Measurements from ENCODE around the gene HOXA1.
"Not testable (repeated sequence)": the region's sequence is repeated elsewhere in the genome, so short reads cannot be mapped to it uniquely, and the experiment has no call there.

The HOXA1 gene

DNA sequence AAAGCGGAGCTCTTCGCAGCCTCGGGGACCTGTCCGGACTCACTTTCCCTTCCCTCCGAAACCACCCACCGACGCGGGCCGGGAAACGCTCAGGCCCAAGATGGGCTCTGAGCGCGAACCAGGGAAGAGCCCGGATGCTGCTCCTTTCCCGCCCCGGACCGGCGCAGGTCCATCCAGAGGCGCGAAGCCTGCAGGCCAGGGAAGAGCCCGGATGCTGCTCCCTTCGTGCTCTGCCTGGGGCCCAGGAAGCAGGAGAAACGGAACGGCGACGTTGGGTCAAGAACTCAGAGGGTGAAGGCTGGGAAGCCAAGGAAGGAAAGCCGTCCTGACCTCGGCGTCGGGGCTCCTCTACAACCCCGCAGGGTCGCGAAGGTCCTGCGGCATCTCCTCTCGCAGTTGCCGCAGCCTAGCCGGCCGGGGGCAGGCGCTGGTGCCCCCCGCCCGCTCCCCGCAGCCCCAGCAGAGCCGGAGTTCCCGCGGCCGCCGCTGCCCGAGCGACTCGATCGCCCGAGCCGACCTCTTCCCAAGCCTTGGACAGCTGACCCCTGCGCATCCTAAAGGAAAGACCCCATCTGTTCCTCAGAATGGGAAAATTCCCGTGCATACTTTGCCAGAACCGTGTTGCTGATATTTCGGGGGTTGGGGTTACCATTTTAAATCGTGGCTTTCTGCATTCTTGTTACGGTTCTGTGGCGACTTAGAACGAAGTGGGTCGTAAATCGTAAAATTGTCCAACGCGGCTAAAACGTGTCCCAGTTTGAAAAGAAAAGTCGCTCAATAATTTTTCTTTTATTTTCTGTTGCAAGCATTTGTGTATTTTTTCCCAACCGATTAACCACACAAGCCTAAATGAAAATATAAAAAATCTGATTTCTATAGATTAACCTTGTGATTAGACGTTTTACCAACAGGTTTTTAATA lies 7.5 kb downstream of the HOXA1 start:
- no peak for DNase-seq

DNA sequence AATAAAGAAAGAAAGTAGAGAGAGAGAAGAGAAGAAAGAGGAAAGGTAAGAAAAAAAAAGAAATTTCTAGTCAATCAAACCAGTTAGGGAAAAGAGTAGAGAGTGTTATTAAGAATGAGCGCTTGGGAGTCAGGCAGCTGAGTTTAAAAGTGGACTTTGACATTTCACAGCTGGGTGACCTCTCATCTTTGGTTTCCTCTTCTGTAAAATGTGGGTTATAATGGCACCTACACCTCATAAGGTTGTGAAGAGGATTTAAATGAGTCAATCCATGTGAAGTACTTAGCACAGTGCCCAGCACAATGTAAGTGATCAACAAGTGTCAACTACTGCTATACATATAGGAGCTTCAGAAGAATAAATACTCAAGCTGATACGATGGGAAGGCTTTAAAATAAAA lies 12.2 kb downstream of the HOXA1 start:
- no peak for DNase-seq

GRCh38 chr7:27082171-27082570 lies 13.6 kb downstream of the HOXA1 start:
- DNase-seq: no peak

- DNase-seq: no peak
Observed at GRCh38 chr7:27080844-27081436, 14.9 kb downstream of the HOXA1 start.

GRCh38 chr7:27079234-27079975 lies 16.4 kb downstream of the HOXA1 start:
- DNase-seq: no peak

DNA sequence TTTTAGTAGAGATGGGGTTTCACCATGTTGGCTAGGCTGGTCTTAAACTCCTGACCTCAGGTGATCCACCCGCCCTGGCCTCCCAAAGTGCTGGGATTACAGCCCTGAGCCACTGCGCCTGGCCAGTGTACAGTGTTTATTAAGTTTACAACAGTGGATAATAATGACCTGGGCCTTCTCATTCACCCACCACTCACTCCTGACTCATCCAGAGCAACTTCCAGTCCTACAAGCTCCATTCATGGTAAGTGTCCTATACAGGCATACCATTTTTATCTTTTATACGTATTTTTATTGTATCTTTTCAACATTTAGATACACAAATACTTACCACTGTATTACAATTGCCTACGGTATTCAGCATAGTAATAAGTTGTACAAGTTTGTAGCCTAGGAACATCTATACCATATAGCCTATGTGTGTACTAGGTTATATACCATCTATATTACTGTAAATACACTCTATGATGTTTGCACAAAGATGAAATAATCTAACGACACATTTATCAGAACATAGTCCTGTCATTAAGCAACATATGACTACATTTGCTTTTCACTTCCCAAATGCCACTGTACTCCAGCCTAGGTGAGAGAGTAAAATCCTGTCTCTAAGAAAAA lies 17.1 kb downstream of the HOXA1 start:
- no peak for DNase-seq

- no peak for DNase-seq
Observed at GRCh38 chr7:27073076-27073475, 22.7 kb downstream of the HOXA1 start.

DNA sequence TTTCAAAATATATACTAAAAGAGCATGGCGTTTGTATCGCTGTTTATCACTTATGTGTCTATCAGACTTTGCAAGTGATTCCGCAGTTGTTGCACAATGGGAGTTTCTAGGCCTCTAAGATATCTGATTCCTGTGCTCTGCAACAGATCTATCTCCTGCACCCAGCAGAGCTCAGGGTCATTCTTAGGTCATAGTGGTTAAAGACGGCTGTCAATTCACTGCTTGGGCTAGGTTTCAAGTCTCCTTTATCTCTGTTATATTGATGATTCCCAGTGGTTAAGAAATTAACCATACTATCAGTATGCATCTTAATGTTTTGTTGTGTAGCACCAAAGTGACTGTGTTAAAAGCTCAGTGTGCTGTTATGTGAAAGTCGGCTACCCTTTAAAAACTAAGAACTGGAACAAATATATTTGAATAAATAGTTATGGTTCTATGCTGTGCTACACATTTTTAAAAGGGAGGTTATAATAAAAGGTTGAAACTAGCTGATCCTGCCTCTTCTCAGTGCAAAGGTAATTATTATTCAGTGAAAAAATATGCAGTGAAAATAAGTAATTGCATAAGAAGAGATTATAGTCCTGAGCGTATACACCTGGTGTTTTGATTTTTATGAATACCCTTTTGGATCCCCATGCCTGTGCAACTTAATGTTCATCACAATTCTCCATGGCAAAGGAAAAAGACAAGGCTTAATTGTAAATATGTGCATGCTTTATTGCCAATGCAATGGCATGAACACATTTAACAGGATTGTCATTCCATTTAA lies 24.0 kb downstream of the HOXA1 start:
- no peak for DNase-seq

- no peak for DNase-seq
Observed at GRCh38 chr7:27068259-27068658, 27.5 kb downstream of the HOXA1 start.

DNA sequence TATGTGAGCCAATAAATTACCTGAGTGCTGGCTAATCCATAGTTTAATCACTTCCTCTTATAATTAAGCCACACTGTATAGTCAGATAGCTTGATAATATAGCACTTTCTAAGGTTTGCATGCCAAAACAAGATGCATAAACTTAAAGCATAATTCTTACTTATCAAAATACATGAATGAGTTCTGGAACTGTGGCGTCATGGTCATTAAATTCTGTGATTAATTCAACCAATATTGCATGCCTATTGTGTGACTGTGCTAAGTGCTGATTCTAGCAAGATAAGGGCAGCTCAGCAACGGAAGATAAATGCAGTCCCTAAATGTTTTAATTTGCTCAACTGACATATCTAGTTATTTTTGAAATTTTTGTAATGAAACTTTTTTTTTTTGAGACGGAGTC lies 29.7 kb downstream of the HOXA1 start:
- no peak for DNase-seq

GRCh38 chr7:27065709-27066108 lies 30.1 kb downstream of the HOXA1 start:
- no peak for DNase-seq

DNA sequence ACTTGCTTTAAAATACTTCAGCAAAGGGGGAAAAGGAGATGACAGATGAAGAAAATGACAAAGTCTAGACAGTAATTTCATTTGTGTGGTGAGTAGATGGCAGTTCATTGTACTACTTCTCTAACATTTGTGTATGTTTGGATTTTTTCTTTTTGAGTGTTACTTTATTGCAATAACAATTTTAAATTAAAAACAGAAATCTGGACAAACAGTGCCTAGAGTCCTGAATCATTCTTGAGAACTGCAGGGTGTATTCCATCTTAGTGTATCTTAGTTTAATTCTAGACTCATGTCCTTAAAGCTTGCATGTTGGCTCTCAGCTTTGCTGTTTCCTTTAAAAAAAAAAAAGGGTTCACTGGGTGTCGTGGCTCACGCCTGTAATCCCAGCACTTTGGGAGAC lies 31.1 kb downstream of the HOXA1 start:
- DNase-seq: no peak

DNA sequence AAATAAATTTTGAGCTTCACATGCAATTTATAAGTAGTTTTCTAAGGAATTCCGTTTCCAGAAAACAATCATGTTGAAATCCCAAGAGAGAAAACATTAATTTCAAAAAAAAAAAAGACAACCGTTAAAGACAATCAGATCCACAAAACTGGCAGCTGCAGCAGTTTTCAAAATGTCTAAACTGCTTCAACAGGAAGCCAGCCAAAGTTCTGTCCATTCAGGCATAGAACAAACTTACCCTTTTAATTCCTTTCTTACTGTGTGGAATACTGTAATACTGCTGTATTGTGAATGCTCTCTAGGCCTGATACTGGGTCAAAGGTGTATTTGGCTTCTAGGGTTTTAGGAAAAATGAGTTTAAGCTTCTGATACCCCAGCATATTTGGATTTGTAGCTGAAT lies 31.6 kb downstream of the HOXA1 start:
- DNase-seq: no peak

- DNase-seq: no peak
Observed at GRCh38 chr7:27062946-27063345, 32.9 kb downstream of the HOXA1 start.

DNA sequence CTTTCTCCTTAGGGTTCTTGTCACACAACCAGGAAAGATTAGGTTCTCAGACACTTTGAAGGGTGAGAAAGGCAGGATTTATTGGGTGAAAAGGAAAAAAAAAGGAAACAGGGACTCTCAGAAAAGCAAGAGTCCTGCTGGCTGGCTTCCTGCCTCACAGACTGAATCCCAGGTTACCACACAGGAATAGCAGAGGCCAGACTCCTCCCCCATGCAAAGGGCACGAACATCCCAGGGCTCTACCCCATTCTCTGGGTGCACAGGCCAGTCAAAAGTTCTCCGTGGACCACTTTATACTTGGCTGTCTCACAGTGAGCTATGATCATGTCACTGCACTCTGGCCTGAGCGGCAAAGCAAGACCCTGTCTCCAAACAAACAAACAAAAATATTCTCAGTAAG lies 42.6 kb downstream of the HOXA1 start:
- DNase-seq: no peak

- DNase-seq: no peak
Observed at GRCh38 chr7:27051451-27051850, 44.3 kb downstream of the HOXA1 start.

GRCh38 chr7:27048438-27048837 lies 47.4 kb downstream of the HOXA1 start:
- no peak for DNase-seq

DNA sequence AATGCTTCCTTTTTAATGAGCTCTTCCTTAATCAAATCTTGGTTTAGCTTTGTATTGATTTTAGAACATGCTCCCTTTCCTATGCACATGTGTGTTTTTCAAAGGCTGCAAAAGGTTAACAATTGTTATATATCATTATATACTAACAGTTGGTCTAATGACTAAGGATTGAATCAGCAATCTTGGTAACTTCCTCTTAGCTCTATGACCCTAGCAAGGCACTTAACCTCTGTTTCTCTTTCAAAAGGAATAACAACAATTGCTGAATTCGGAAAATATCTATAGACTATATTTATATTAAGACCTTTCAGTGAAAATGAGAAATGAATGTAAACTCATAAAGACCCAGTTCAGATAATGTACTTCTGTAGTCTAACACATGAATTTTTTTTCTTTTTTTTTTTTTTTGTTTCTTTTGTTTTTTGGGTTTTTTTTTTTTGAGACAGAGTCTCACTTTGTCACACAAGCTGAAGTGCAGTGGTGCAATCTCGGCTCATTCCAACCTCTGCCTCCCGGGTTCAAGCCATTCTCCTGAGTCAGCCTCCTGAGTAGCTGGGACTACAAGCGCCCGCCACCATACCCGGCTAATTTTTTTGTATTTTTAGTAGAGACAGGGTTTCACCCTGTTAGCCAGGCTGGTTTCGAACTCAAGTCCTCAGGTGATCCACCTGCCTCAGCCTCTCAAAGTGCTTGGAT lies 48.8 kb downstream of the HOXA1 start:
- no peak for DNase-seq

GRCh38 chr7:27045972-27046371 lies 49.8 kb downstream of the HOXA1 start:
- DNase-seq: not testable (repeated sequence)

GRCh38 chr7:27045066-27045465 lies 50.7 kb downstream of the HOXA1 start:
- not testable (repeated sequence) for DNase-seq

Measured in NCI-H1436 (cell line).